T-cell (primary cell): Measurements from ENCODE around the gene MAN2A1. TPM values are rescaled to one million over a fixed set of nuclear protein-coding genes. Genes with fewer than 3 reads are reported as not detected.

Experiments used
- ATAC-seq, 4 experiments: fragments of 200-7000 bp in 3 of 4; fragments of 150-1000 bp in 1 of 4; cut with Tn5 transposase; replicated peaks in 1 of 4; 1 replicate in 3 of 4; 2 replicates in 1 of 4; pipeline ENCODE4 v1.10.0; 2021; ENCODE audit warnings: moderate library complexity in 3 of 4, mild to moderate bottlenecking in 2 of 4, moderate number of reproducible peaks in 1 of 4
- CTCF ChIA-PET, 2 donors: fragments of 300-600 bp; sonication (Branson Sonifier 250); formaldehyde crosslinking; loops; one replicate each; lab custom pipeline; 2022; ENCODE audit warnings: antibody characterized with exemption in 2 of 2; lab: Charles Lee
- POLR2A ChIA-PET, 2 donors: fragments of 300-600 bp; sonication (Branson Sonifier 250); formaldehyde crosslinking; loops; one replicate each; lab custom pipeline; 2022; ENCODE audit warnings: antibody characterized with exemption in 2 of 2; lab: Charles Lee
- DNase-seq, 35 experiments: peaks; one replicate each; pipeline versions ENCODE4 v3.0.0 to v3.0.0-alpha.2; 2013 to 2023
- H3K27ac ChIP-seq: one replicate; pipeline ENCODE4 v1.5.1; 2013; ENCODE audit warnings: low read length
- H3K27me3 ChIP-seq, 2 experiments: replicated peaks in 1 of 2; 1 replicate in 1 of 2; 2 replicates in 1 of 2; pipeline versions ENCODE4 v1.6.1 to v1.7.0; 2013; ENCODE audit warnings: low read length in 1 of 2, mixed read lengths in 1 of 2; ENCODE audit not compliant: control insufficient read depth in 2 of 2, insufficient read depth in 2 of 2; ENCODE audit errors: extremely low read depth in 1 of 2
- H3K36me3 ChIP-seq, 2 donors: 1 replicate in 1 of 2; 2 replicates in 1 of 2; pipeline versions ENCODE4 v1.6.1 to v1.7.0; 2013; ENCODE audit warnings: low read length in 1 of 2; ENCODE audit not compliant: control insufficient read depth in 2 of 2, insufficient read depth in 1 of 2; ENCODE audit errors: extremely low read depth in 1 of 2
- H3K4me1 ChIP-seq, 2 experiments: 1 replicate in 1 of 2; 2 replicates in 1 of 2; pipeline versions ENCODE4 v1.6.1 to v1.7.0; 2013; ENCODE audit warnings: low read length in 2 of 2, mixed read lengths in 1 of 2; ENCODE audit not compliant: insufficient read depth in 2 of 2, control insufficient read depth in 1 of 2; ENCODE audit errors: extremely low read depth in 1 of 2
- H3K4me3 ChIP-seq, 2 donors: 1 replicate in 1 of 2; 2 replicates in 1 of 2; pipeline versions ENCODE4 v1.5.1 to v1.7.0; 2013; ENCODE audit warnings: mild to moderate bottlenecking in 2 of 2, low read length in 1 of 2, moderate library complexity in 1 of 2; ENCODE audit not compliant: control insufficient read depth in 1 of 2; ENCODE audit errors: extremely low read depth in 1 of 2
- H3K9me3 ChIP-seq: 2 replicates; pipeline ENCODE4 v1.7.0; 2013
- H3K27ac Mint-ChIP-seq, 2 donors: one replicate each; pipeline ENCODE4 v1.8.0; 2020 to 2021; ENCODE audit warnings: mild to moderate bottlenecking in 2 of 2, mixed read lengths in 2 of 2
- H3K27me3 Mint-ChIP-seq, 2 donors: one replicate each; pipeline ENCODE4 v1.8.0; 2021 to 2022; ENCODE audit warnings: mixed read lengths in 2 of 2
- H3K36me3 Mint-ChIP-seq: one replicate; pipeline ENCODE4 v1.8.0; 2021; ENCODE audit warnings: mixed read lengths
- H3K4me1 Mint-ChIP-seq, 3 donors: one replicate each; pipeline ENCODE4 v1.8.0; 2020 to 2022; ENCODE audit warnings: mixed read lengths in 3 of 3, mild to moderate bottlenecking in 1 of 3
- H3K4me3 Mint-ChIP-seq, 3 donors: one replicate each; pipeline ENCODE4 v1.8.0; 2020 to 2022; ENCODE audit warnings: mild to moderate bottlenecking in 3 of 3, mixed read lengths in 3 of 3, moderate library complexity in 3 of 3
- H3K9me3 Mint-ChIP-seq, 3 donors: one replicate each; pipeline ENCODE4 v1.8.0; 2020 to 2022; ENCODE audit warnings: mixed read lengths in 3 of 3
- WGBS: methylation state at CpG from one replicate; pipeline ENCODE4 v1.1.5; 2013; ENCODE audit warnings: missing lambda C conversion rate; ENCODE audit not compliant: insufficient coverage; 5-methylcytosine and 5-hydroxymethylcytosine counted together
- total RNA-seq, 35 experiments: library from RNA in 6 of 35; stranded (reverse) in 6 of 35; fragments of 120-200 nt in 1 of 35; gene quantifications; one replicate each; pipeline versions ENCODE4 v1.2.1 to v1.2.4 and lab custom pipeline; 2013 to 2026

Gene MAN2A1
- total RNA-seq, 5 donors from 2014 or later (not counting 1 experiment from before 2014, with no cell fraction given) = 46.7 to 64.0 (median 50.4) TPM

DNA sequence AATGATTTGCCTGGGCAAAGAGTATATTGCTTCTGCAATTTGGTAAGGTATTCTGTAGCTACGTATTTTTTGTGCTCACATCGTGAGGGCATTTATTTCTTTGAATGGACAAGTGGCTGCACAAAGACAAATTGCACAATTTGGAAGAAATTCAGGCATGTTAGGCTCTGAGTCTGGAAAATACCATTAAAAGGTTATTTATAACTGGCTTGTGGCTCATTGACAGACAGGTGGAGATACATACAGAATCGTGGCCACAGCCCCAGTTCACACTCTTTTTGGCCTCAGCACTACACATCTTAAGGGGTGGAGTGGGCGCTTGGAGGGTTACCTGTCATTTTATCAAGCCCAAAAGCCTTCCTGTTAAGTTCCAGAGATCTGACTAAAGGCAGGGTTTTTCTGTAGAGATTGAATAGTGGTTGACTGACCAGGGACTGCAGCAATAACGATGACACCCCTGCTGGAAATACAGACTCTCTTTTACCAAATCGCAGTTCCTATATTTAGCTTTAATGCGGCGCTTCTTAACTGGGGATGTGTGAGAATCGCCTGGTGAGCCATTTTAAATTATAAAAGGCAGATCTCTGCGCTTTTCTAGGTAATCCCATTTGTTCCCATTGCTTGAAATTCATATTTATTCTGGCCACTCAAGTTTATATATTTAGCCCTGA is 14.7 kb downstream of the MAN2A1 start:
- WGBS = 95% methylated on average over 2 of the region's 10 CpGs

DNA sequence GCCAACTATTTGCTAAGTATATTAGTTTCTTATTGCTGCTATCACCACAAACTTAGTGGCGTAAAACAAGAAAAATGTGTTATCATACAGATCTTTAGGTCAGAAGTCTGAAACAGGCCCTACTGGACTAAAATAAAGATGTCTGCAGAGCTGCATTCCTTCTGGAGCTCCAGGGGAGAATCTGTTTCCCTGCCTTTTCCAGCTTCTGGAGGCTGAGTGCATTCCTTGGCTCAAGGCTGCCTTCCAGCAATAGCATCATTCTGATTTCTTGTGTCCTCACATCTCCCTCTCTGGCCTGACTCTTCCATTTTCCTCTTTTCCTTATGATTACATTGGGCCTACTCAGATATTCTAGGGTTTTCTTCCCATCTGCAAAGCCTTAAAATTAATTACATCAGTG is 15.9 kb downstream of the MAN2A1 start:
- DNase-seq (no peak), ATAC-seq (no peak)
- Histone ChIP-seq H3K36me3 (no peaks in the 10 kb centered on the region), H3K9me3 (no peaks in the 10 kb centered on the region), H3K4me1 (peaks cover 5 to 19% of the 10 kb centered on the region in 2 experiments), H3K27me3 (no peaks in the 10 kb centered on the region), H3K27ac (no peak overlapping the region), H3K4me3 (no peak overlapping the region)
- no peak overlapping the region for H3K4me3 Mint-ChIP-seq
- no peaks in the 10 kb centered on the region for H3K27me3 Mint-ChIP-seq
- CTCF ChIA-PET = no interaction called here
- H3K4me1 Mint-ChIP-seq = peaks cover 90 to 92% (median 92%) of the 10 kb centered on the region in 3 donors
- peaks cover 24% of the 10 kb centered on the region for H3K36me3 Mint-ChIP-seq
- no peaks in the 10 kb centered on the region for H3K9me3 Mint-ChIP-seq
- POLR2A ChIA-PET = interaction anchor here in 1 of 2 donors (0.6 to 1.1 kb wide), 2 partner anchors 21 to 295 kb away, joined by 4 to 6 read pairs; partner anchors contain the start of gene PJA2
- no peak overlapping the region for H3K27ac Mint-ChIP-seq
- no CpG with 5 or more reads among the region's 1 CpG for WGBS

More for the DNA sequence above, 14.7 kb downstream of the MAN2A1 start:
- no peaks in the 10 kb centered on the region for H3K27me3 Mint-ChIP-seq
- H3K27ac Mint-ChIP-seq = no peak overlapping the region
- DNase-seq (no peak), ATAC-seq (no peak)
- ChIA-PET CTCF (no interaction called here), POLR2A (interaction anchor here (0.5 to 1.1 kb wide), 4 partner anchors 12 to 31 kb away, joined by 3 to 4 read pairs (median 4); no protein-coding TSS in a partner anchor)
- Histone ChIP-seq H3K27me3 (no peaks in the 10 kb centered on the region), H3K9me3 (no peaks in the 10 kb centered on the region), H3K27ac (no peak overlapping the region), H3K4me3 (no peak overlapping the region), H3K36me3 (peaks cover 0 to 6% of the 10 kb centered on the region in 2 donors), H3K4me1 (peaks cover 5 to 19% of the 10 kb centered on the region in 2 experiments)
- peaks cover 93 to 95% (median 94%) of the 10 kb centered on the region in 3 donors for H3K4me1 Mint-ChIP-seq
- no peaks in the 10 kb centered on the region for H3K9me3 Mint-ChIP-seq
- H3K36me3 Mint-ChIP-seq = peaks cover 34% of the 10 kb centered on the region
- H3K4me3 Mint-ChIP-seq = peak overlapping the region in 1 of 3 donors; percentile 7

DNA sequence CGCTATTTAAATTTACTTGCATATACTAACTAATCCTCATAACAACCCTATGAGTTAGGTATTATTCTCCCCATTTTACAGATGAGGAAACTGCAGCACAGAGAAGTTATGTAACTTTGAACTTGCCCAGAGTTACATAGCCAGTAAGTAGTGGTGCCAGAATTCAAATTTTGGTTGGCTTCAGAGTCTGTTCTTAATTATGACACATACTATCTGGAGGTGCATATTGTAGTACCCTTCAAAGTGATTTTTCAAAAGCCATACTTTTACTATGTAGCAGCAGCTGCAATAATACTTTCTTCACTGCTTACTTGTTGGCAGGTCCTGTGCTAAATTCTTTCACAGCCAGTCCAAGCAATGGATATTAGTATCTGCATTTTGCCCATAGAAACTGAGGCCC is 16.4 kb downstream of the MAN2A1 start:
- Mint-ChIP-seq H3K27ac (no peak overlapping the region), H3K4me1 (peaks cover 88 to 90% (median 90%) of the 10 kb centered on the region in 3 donors), H3K27me3 (no peaks in the 10 kb centered on the region), H3K4me3 (no peak overlapping the region), H3K36me3 (peaks cover 27% of the 10 kb centered on the region), H3K9me3 (no peaks in the 10 kb centered on the region)
- Histone ChIP-seq H3K9me3 (no peaks in the 10 kb centered on the region), H3K36me3 (no peaks in the 10 kb centered on the region), H3K27me3 (no peaks in the 10 kb centered on the region), H3K4me3 (no peak overlapping the region), H3K4me1 (peaks cover 6 to 22% of the 10 kb centered on the region in 2 experiments), H3K27ac (no peak overlapping the region)
- DNase-seq = no peak
- ATAC-seq = no peak
- ChIA-PET CTCF (no interaction called here), POLR2A (no interaction called here)
- no CpG with 5 or more reads among the region's 1 CpG for WGBS

DNA sequence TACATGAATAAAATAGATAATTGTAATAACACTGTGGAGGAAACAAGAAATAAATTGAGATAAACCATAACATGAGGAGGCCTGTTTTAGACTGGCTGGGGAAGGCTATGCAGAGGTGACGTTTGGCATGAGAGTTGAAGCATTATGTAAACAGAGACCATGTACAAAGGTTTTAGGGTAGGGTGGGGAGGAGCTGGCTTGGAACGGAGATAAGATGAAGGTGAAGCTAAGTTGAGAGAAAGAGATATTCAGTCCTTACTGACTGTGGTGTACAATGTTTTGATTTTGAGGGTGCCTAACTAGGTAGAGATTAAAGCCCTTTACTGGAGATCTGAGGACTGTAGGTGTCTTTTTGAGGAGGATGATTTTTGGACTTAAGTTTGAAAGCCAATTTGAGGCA is 17.8 kb downstream of the MAN2A1 start:
- CTCF ChIA-PET = no interaction called here
- DNase-seq = no peak
- H3K27me3 ChIP-seq = no peaks in the 10 kb centered on the region
- Mint-ChIP-seq H3K27ac (no peak overlapping the region), H3K27me3 (no peaks in the 10 kb centered on the region), H3K36me3 (peaks cover 22% of the 10 kb centered on the region), H3K4me3 (peak overlapping the region in 1 of 3 donors; percentile 18), H3K9me3 (no peaks in the 10 kb centered on the region), H3K4me1 (peaks cover 87 to 90% (median 89%) of the 10 kb centered on the region in 3 donors)
- 83% methylated on average over 1 of the region's 2 CpGs for WGBS
- H3K4me3 ChIP-seq = no peak overlapping the region
- peak in 1 of 4 experiments; percentile 20 for ATAC-seq
- no peak overlapping the region for H3K27ac ChIP-seq
- H3K9me3 ChIP-seq = no peaks in the 10 kb centered on the region
- POLR2A ChIA-PET = no interaction called here
- H3K4me1 ChIP-seq = peaks cover 3 to 22% of the 10 kb centered on the region in 2 experiments
- H3K36me3 ChIP-seq = no peaks in the 10 kb centered on the region

DNA sequence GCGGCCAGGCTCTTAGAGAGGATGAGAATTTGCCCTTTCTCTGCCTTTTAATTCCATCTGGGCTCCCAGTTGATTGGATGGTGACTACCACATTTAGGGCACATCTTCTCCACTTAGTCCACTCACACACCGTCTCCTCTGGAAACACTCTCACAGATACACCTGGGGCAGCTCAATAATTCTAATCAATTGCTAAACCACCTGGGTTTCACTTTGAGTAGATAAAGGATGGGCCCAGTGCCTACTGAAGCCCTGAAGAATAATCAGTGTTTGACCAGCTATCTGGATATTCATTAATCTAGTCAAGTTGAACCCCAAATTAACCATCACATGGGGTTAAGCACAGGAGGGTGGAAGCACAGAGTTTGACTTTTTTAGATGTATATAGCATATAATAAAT is 19.1 kb downstream of the MAN2A1 start:
- no CpG with 5 or more reads among the region's 2 CpGs for WGBS
- CTCF ChIA-PET = no interaction called here
- Mint-ChIP-seq H3K9me3 (no peaks in the 10 kb centered on the region), H3K36me3 (peaks cover 25% of the 10 kb centered on the region), H3K4me1 (peaks cover 88 to 92% (median 92%) of the 10 kb centered on the region in 3 donors), H3K27ac (no peak overlapping the region), H3K27me3 (no peaks in the 10 kb centered on the region), H3K4me3 (no peak overlapping the region)
- Histone ChIP-seq H3K9me3 (no peaks in the 10 kb centered on the region), H3K36me3 (no peaks in the 10 kb centered on the region), H3K4me3 (no peak overlapping the region), H3K4me1 (peaks cover 2 to 21% of the 10 kb centered on the region in 2 experiments), H3K27me3 (no peaks in the 10 kb centered on the region), H3K27ac (no peak overlapping the region)
- DNase-seq = no peak
- ATAC-seq = no peak
- POLR2A ChIA-PET = interaction anchor here (0.7 to 1.1 kb wide), 2 partner anchors 10 to 18 kb away, joined by 3 read pairs; no protein-coding TSS in a partner anchor

DNA sequence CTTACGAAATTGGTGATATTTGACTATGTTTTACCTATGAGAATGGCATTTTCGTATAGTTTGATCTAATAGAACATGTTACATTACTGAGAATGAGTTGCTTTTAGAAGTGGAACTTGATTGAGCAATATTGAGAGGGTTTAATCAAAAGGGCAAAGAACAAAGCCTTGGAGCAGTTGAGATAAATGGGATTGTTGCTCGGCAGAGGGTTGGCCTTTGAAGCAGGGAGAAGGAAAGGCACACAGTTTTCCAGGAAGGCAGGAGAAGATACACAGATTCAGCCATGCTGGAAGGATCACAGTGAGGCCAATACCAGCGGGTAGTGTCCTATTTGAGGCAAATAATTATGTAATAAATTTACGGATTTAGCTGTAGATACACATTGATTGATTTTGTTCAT is 19.5 kb downstream of the MAN2A1 start:
- H3K4me1 ChIP-seq = peaks cover 2 to 17% of the 10 kb centered on the region in 2 experiments
- no peak overlapping the region for H3K4me3 Mint-ChIP-seq

More for the DNA sequence above, 19.5 kb downstream of the MAN2A1 start:
- Histone ChIP-seq H3K9me3 (no peaks in the 10 kb centered on the region), H3K27ac (no peak overlapping the region), H3K27me3 (no peaks in the 10 kb centered on the region), H3K4me3 (no peak overlapping the region), H3K36me3 (no peaks in the 10 kb centered on the region)
- Mint-ChIP-seq H3K9me3 (no peaks in the 10 kb centered on the region), H3K27me3 (no peaks in the 10 kb centered on the region), H3K4me1 (peaks cover 84 to 93% (median 88%) of the 10 kb centered on the region in 3 donors), H3K36me3 (peaks cover 27% of the 10 kb centered on the region), H3K27ac (no peak overlapping the region)
- ChIA-PET CTCF (no interaction called here), POLR2A (no interaction called here)
- 94% methylated on average over 4 of the region's 5 CpGs for WGBS
- DNase-seq (no peak), ATAC-seq (no peak)
